Mesenchymal stem cell (in vitro differentiated cells and primary cell): ENCODE data around the gene EXOC4.

ENCODE experiments used
- DNase-seq: peaks from one replicate; pipeline ENCODE4 v3.0.0-alpha.2; 2013
- H2AFZ ChIP-seq: one replicate; pipeline ENCODE4 v1.6.1; 2013; ENCODE audit warnings: low read depth, mild to moderate bottlenecking, control low read depth, inconsistent platforms, low read length, moderate library complexity
- H2AK5ac ChIP-seq: 2 replicates; pipeline ENCODE4 v1.6.1; 2013; ENCODE audit warnings: low read length, moderate library complexity, mild to moderate bottlenecking, inconsistent platforms; ENCODE audit not compliant: severe bottlenecking
- H2BK120ac ChIP-seq: one replicate; pipeline ENCODE4 v1.6.1; 2013; ENCODE audit warnings: low read depth, mild to moderate bottlenecking, inconsistent platforms, low read length, moderate library complexity
- H2BK12ac ChIP-seq, 2 experiments: one replicate each; pipeline ENCODE4 v1.6.1; 2013; ENCODE audit warnings: inconsistent platforms in 2 of 2, low read length in 2 of 2, mild to moderate bottlenecking in 2 of 2, moderate library complexity in 2 of 2, control low read depth in 1 of 2
- H2BK15ac ChIP-seq: one replicate; pipeline ENCODE4 v1.6.1; 2013; ENCODE audit warnings: mild to moderate bottlenecking, low read depth, inconsistent platforms; ENCODE audit not compliant: poor library complexity, severe bottlenecking
- H2BK5ac ChIP-seq: 2 replicates; pipeline ENCODE4 v1.6.1; 2013; ENCODE audit warnings: low read depth, mild to moderate bottlenecking, low read length, control low read depth, inconsistent platforms; ENCODE audit not compliant: poor library complexity, severe bottlenecking
- H3K14ac ChIP-seq, 2 experiments: one replicate each; pipeline ENCODE4 v1.6.1; 2013; ENCODE audit warnings: inconsistent platforms in 2 of 2, low read length in 2 of 2, control low read depth in 1 of 2, mild to moderate bottlenecking in 1 of 2, moderate library complexity in 1 of 2
- H3K18ac ChIP-seq, 2 experiments: one replicate each; pipeline ENCODE4 v1.6.1; 2013; ENCODE audit warnings: inconsistent platforms in 2 of 2, low read length in 2 of 2, control low read depth in 1 of 2, low read depth in 1 of 2, mild to moderate bottlenecking in 1 of 2
- H3K23ac ChIP-seq, 2 experiments: one replicate each; pipeline ENCODE4 v1.6.1; 2013; ENCODE audit warnings: inconsistent platforms in 2 of 2, low read length in 2 of 2, mild to moderate bottlenecking in 2 of 2, moderate library complexity in 2 of 2, control low read depth in 1 of 2
- H3K27ac ChIP-seq: 2 replicates; pipeline ENCODE4 v1.5.1; 2013; ENCODE audit warnings: mild to moderate bottlenecking, moderate library complexity, low read length, control low read depth, inconsistent platforms; ENCODE audit not compliant: poor library complexity, severe bottlenecking
- H3K27me3 ChIP-seq, 2 experiments: 2 replicates each; pipeline versions ENCODE4 v1.6.1 to v1.7.0; 2013; ENCODE audit warnings: low read length in 2 of 2, mild to moderate bottlenecking in 2 of 2, moderate library complexity in 2 of 2, control low read depth in 1 of 2, inconsistent platforms in 1 of 2; ENCODE audit not compliant: control insufficient read depth in 1 of 2, insufficient read depth in 1 of 2
- H3K36me3 ChIP-seq, 2 experiments: 2 replicates each; pipeline versions ENCODE4 v1.6.1 to v1.7.0; 2013; ENCODE audit warnings: low read length in 2 of 2, control low read depth in 1 of 2, inconsistent platforms in 1 of 2, low read depth in 1 of 2, mild to moderate bottlenecking in 1 of 2; ENCODE audit not compliant: insufficient read depth in 2 of 2, control insufficient read depth in 1 of 2
- H3K4ac ChIP-seq, 2 experiments: one replicate each; pipeline ENCODE4 v1.6.1; 2013; ENCODE audit warnings: inconsistent platforms in 2 of 2, low read length in 2 of 2, mild to moderate bottlenecking in 2 of 2, moderate library complexity in 2 of 2, control low read depth in 1 of 2, low read depth in 1 of 2
- H3K4me1 ChIP-seq: 2 replicates; pipeline ENCODE4 v1.6.1; 2013; ENCODE audit warnings: low read depth, low read length, control low read depth; ENCODE audit not compliant: control insufficient read depth, insufficient read depth
- H3K4me2 ChIP-seq: 2 replicates; pipeline ENCODE4 v1.6.1; 2013; ENCODE audit warnings: low read length, mild to moderate bottlenecking, inconsistent platforms; ENCODE audit not compliant: poor library complexity, severe bottlenecking
- H3K4me3 ChIP-seq, 2 experiments: 2 replicates each; pipeline versions ENCODE4 v1.5.1 to v1.7.0; 2013; ENCODE audit warnings: low read length in 2 of 2, mild to moderate bottlenecking in 2 of 2, control low read depth in 1 of 2, low read depth in 1 of 2; ENCODE audit not compliant: insufficient read depth in 1 of 2
- H3K79me1 ChIP-seq: replicated peaks from 2 replicates; pipeline ENCODE4 v1.6.1; 2013; ENCODE audit warnings: mild to moderate bottlenecking, control low read depth, low read length, inconsistent platforms; ENCODE audit not compliant: poor library complexity, severe bottlenecking
- H3K9ac ChIP-seq: 2 replicates; pipeline ENCODE4 v1.7.0; 2013; ENCODE audit warnings: mild to moderate bottlenecking, low read length, moderate library complexity
- H3K9me3 ChIP-seq: 2 replicates; pipeline ENCODE4 v1.7.0; 2013; ENCODE audit warnings: mild to moderate bottlenecking, low read length; ENCODE audit not compliant: control insufficient read depth
- H4K8ac ChIP-seq: one replicate; pipeline ENCODE4 v1.6.1; 2013; ENCODE audit warnings: inconsistent platforms, mild to moderate bottlenecking, low read length, moderate library complexity
- H4K91ac ChIP-seq: one replicate; pipeline ENCODE4 v1.6.1; 2013; ENCODE audit warnings: mild to moderate bottlenecking, low read length, inconsistent platforms
- WGBS: methylation state at CpG from one replicate; pipeline ENCODE4 v1.1.7; 2013; ENCODE audit warnings: mixed read lengths; 5-methylcytosine and 5-hydroxymethylcytosine counted together

EXOC4 gene

GRCh38 chr7:133978502-133979295 is 725.8 kb downstream of the EXOC4 start:
- H4K8ac ChIP-seq, result no peak overlapping the region
- H3K27me3 ChIP-seq, result no peaks in the 10 kb centered on the region
- no peak overlapping the region for H2BK5ac ChIP-seq
- no peak overlapping the region for H3K18ac ChIP-seq
- H3K79me1 ChIP-seq, result no peaks in the 10 kb centered on the region
- no peak overlapping the region for H3K4ac ChIP-seq
- H3K4me1 ChIP-seq, result no peaks in the 10 kb centered on the region
- no peak overlapping the region for H2BK15ac ChIP-seq
- no peak overlapping the region for H2BK120ac ChIP-seq
- H3K27ac ChIP-seq, result no peak overlapping the region
- no peak overlapping the region for H4K91ac ChIP-seq
- H3K4me3 ChIP-seq, result no peak overlapping the region
- H3K23ac ChIP-seq, result no peak overlapping the region
- no peak overlapping the region for H3K9ac ChIP-seq
- WGBS, result 64% methylated on average over 4 of the region's 5 CpGs
- H2AK5ac ChIP-seq, result no peak overlapping the region
- no peak overlapping the region for H3K4me2 ChIP-seq
- no peak for DNase-seq
- H2BK12ac ChIP-seq, result no peak overlapping the region
- no peak overlapping the region for H3K14ac ChIP-seq
- no peak overlapping the region for H2AFZ ChIP-seq
- H3K9me3 ChIP-seq, result no peaks in the 10 kb centered on the region
- no peaks in the 10 kb centered on the region for H3K36me3 ChIP-seq

GRCh38 chr7:133980804-133981203 is 727.9 kb downstream of the EXOC4 start:
- Histone ChIP-seq H3K9ac (no peak overlapping the region), H2AFZ (no peak overlapping the region), H3K36me3 (no peaks in the 10 kb centered on the region), H3K27ac (no peak overlapping the region), H3K79me1 (no peaks in the 10 kb centered on the region), H3K18ac (no peak overlapping the region), H3K27me3 (no peaks in the 10 kb centered on the region), H3K4ac (no peak overlapping the region), H4K8ac (no peak overlapping the region), H2BK5ac (no peak overlapping the region), H3K14ac (no peak overlapping the region), H3K4me1 (no peaks in the 10 kb centered on the region), H2BK12ac (no peak overlapping the region), H3K4me3 (no peak overlapping the region), H3K9me3 (no peaks in the 10 kb centered on the region), H3K23ac (no peak overlapping the region), H3K4me2 (no peak overlapping the region), H2BK120ac (no peak overlapping the region), H4K91ac (no peak overlapping the region), H2AK5ac (no peak overlapping the region), H2BK15ac (no peak overlapping the region)
- WGBS, result no CpG with 5 or more reads among the region's 1 CpG
- no peak for DNase-seq

GRCh38 chr7:133983685-133984419 is 731.0 kb downstream of the EXOC4 start:
- 34% methylated on average over 2 of the region's 6 CpGs for WGBS
- no peak overlapping the region for H3K9ac ChIP-seq
- no peak overlapping the region for H4K91ac ChIP-seq
- H3K9me3 ChIP-seq, result no peaks in the 10 kb centered on the region
- no peaks in the 10 kb centered on the region for H3K4me1 ChIP-seq
- H3K23ac ChIP-seq, result no peak overlapping the region
- no peak overlapping the region for H2AK5ac ChIP-seq
- no peak for DNase-seq
- no peak overlapping the region for H3K4ac ChIP-seq
- H2BK120ac ChIP-seq, result no peak overlapping the region
- H2BK12ac ChIP-seq, result no peak overlapping the region
- H3K4me2 ChIP-seq, result no peak overlapping the region
- no peaks in the 10 kb centered on the region for H3K36me3 ChIP-seq
- no peak overlapping the region for H4K8ac ChIP-seq
- H2AFZ ChIP-seq, result no peak overlapping the region
- no peaks in the 10 kb centered on the region for H3K27me3 ChIP-seq
- H2BK5ac ChIP-seq, result no peak overlapping the region
- H3K4me3 ChIP-seq, result no peak overlapping the region
- no peak overlapping the region for H3K27ac ChIP-seq
- no peak overlapping the region for H2BK15ac ChIP-seq
- H3K14ac ChIP-seq, result no peak overlapping the region
- no peaks in the 10 kb centered on the region for H3K79me1 ChIP-seq
- H3K18ac ChIP-seq, result no peak overlapping the region

- H3K4me3 ChIP-seq, result no peak overlapping the region
- no peak overlapping the region for H3K9ac ChIP-seq
- no peak overlapping the region for H4K8ac ChIP-seq
- no peak overlapping the region for H3K4ac ChIP-seq
- H3K4me1 ChIP-seq, result no peaks in the 10 kb centered on the region
- H3K27me3 ChIP-seq, result no peaks in the 10 kb centered on the region
- no peak overlapping the region for H3K23ac ChIP-seq
- no peaks in the 10 kb centered on the region for H3K36me3 ChIP-seq
- no peak overlapping the region for H4K91ac ChIP-seq
- no peaks in the 10 kb centered on the region for H3K9me3 ChIP-seq
- H2AK5ac ChIP-seq, result no peak overlapping the region
- DNase-seq, result no peak
- no peak overlapping the region for H3K14ac ChIP-seq
- H3K27ac ChIP-seq, result no peak overlapping the region
- H2AFZ ChIP-seq, result no peak overlapping the region
- H2BK15ac ChIP-seq, result no peak overlapping the region
- peaks cover 1% of the 10 kb centered on the region for H3K79me1 ChIP-seq
- no peak overlapping the region for H2BK12ac ChIP-seq
- H3K18ac ChIP-seq, result no peak overlapping the region
- WGBS, result 100% methylated on average over 1 of the region's 1 CpG
- H3K4me2 ChIP-seq, result no peak overlapping the region
- no peak overlapping the region for H2BK120ac ChIP-seq
- no peak overlapping the region for H2BK5ac ChIP-seq
Observed at GRCh38 chr7:133985300-133985699, 732.4 kb downstream of the EXOC4 start.
